ENCODE results near the gene AGXT.

The AGXT gene

GRCh38 chr2:240917684-240918257 is 49.1 kb downstream of the AGXT start:
- no peak overlapping the region for H3K27ac ChIP-seq (ENCODE audit: low read depth, low read length)

GRCh38 chr2:240918258-240919091 is 49.9 kb downstream of the AGXT start:
- no peaks in the 10 kb centered on the region for H3K9me3 ChIP-seq (ENCODE audit: control insufficient read depth in 1 of 2, low read length in 2 of 2)
- H3K27me3 ChIP-seq (ENCODE audit: control insufficient read depth in 1 of 2, insufficient read depth in 2 of 2, low read length in 2 of 2): peaks cover 0 to 6% of the 10 kb centered on the region in 2 donors
- no peaks in the 10 kb centered on the region for H3K36me3 ChIP-seq (ENCODE audit: control insufficient read depth in 1 of 2, insufficient read depth in 2 of 2, low read length in 2 of 2)
- H3K9ac ChIP-seq (ENCODE audit: low read depth in 1 of 2, low read length in 2 of 2): no peak overlapping the region
- peaks cover 0 to 8% of the 10 kb centered on the region in 2 donors for H3K4me1 ChIP-seq (ENCODE audit: control insufficient read depth in 1 of 2, insufficient read depth in 2 of 2, low read length in 2 of 2)
- H3K27ac ChIP-seq (ENCODE audit: low read depth, low read length): no peak overlapping the region
- H3K4me3 ChIP-seq (ENCODE audit: low read depth in 1 of 2, low read length in 2 of 2): no peak overlapping the region

More at GRCh38 chr2:240917684-240918257, 49.1 kb downstream of the AGXT start:
- Histone ChIP-seq H3K27me3 (ENCODE audit: control insufficient read depth in 1 of 2, insufficient read depth in 2 of 2, low read length in 2 of 2) (peaks cover 0 to 6% of the 10 kb centered on the region in 2 donors), H3K4me1 (ENCODE audit: control insufficient read depth in 1 of 2, insufficient read depth in 2 of 2, low read length in 2 of 2) (peaks cover 0 to 8% of the 10 kb centered on the region in 2 donors), H3K4me3 (ENCODE audit: low read depth in 1 of 2, low read length in 2 of 2) (no peak overlapping the region), H3K9me3 (ENCODE audit: control insufficient read depth in 1 of 2, low read length in 2 of 2) (no peaks in the 10 kb centered on the region), H3K9ac (ENCODE audit: low read depth in 1 of 2, low read length in 2 of 2) (no peak overlapping the region), H3K36me3 (ENCODE audit: control insufficient read depth in 1 of 2, insufficient read depth in 2 of 2, low read length in 2 of 2) (no peaks in the 10 kb centered on the region)

- peaks cover 0 to 6% of the 10 kb centered on the region in 2 donors for H3K27me3 ChIP-seq (ENCODE audit: control insufficient read depth in 1 of 2, insufficient read depth in 2 of 2, low read length in 2 of 2)
Measured at GRCh38 chr2:240919161-240919781, 50.6 kb downstream of the AGXT start.

GRCh38 chr2:240919786-240920782 is 51.5 kb downstream of the AGXT start:
- Histone ChIP-seq H3K27me3 (ENCODE audit: control insufficient read depth in 1 of 2, insufficient read depth in 2 of 2, low read length in 2 of 2) (peaks cover 0 to 3% of the 10 kb centered on the region in 2 donors), H3K4me3 (ENCODE audit: low read depth in 1 of 2, low read length in 2 of 2) (no peak overlapping the region), H3K9ac (ENCODE audit: low read depth in 1 of 2, low read length in 2 of 2) (no peak overlapping the region), H3K4me1 (ENCODE audit: control insufficient read depth in 1 of 2, insufficient read depth in 2 of 2, low read length in 2 of 2) (peaks cover 0 to 8% of the 10 kb centered on the region in 2 donors), H3K27ac (ENCODE audit: low read depth, low read length) (no peak overlapping the region), H3K36me3 (ENCODE audit: control insufficient read depth in 1 of 2, insufficient read depth in 2 of 2, low read length in 2 of 2) (no peaks in the 10 kb centered on the region), H3K9me3 (ENCODE audit: control insufficient read depth in 1 of 2, low read length in 2 of 2) (no peaks in the 10 kb centered on the region)

More at GRCh38 chr2:240919161-240919781, 50.6 kb downstream of the AGXT start:
- Histone ChIP-seq H3K36me3 (ENCODE audit: control insufficient read depth in 1 of 2, insufficient read depth in 2 of 2, low read length in 2 of 2) (no peaks in the 10 kb centered on the region), H3K4me1 (ENCODE audit: control insufficient read depth in 1 of 2, insufficient read depth in 2 of 2, low read length in 2 of 2) (peaks cover 0 to 8% of the 10 kb centered on the region in 2 donors), H3K4me3 (ENCODE audit: low read depth in 1 of 2, low read length in 2 of 2) (no peak overlapping the region), H3K9ac (ENCODE audit: low read depth in 1 of 2, low read length in 2 of 2) (no peak overlapping the region), H3K9me3 (ENCODE audit: control insufficient read depth in 1 of 2, low read length in 2 of 2) (no peaks in the 10 kb centered on the region), H3K27ac (ENCODE audit: low read depth, low read length) (no peak overlapping the region)

- no peaks in the 10 kb centered on the region for H3K27me3 ChIP-seq (ENCODE audit: control insufficient read depth in 1 of 2, insufficient read depth in 2 of 2, low read length in 2 of 2)
- H3K4me3 ChIP-seq (ENCODE audit: low read depth in 1 of 2, low read length in 2 of 2): no peak overlapping the region
- no peak overlapping the region for H3K27ac ChIP-seq (ENCODE audit: low read depth, low read length)
- H3K9me3 ChIP-seq (ENCODE audit: control insufficient read depth in 1 of 2, low read length in 2 of 2): no peaks in the 10 kb centered on the region
- H3K9ac ChIP-seq (ENCODE audit: low read depth in 1 of 2, low read length in 2 of 2): no peak overlapping the region
- peaks cover 0 to 8% of the 10 kb centered on the region in 2 donors for H3K4me1 ChIP-seq (ENCODE audit: control insufficient read depth in 1 of 2, insufficient read depth in 2 of 2, low read length in 2 of 2)
- H3K36me3 ChIP-seq (ENCODE audit: control insufficient read depth in 1 of 2, insufficient read depth in 2 of 2, low read length in 2 of 2): no peaks in the 10 kb centered on the region
Measured at GRCh38 chr2:240920783-240921231, 52.2 kb downstream of the AGXT start.

GRCh38 chr2:240921311-240921994 is 52.8 kb downstream of the AGXT start:
- Histone ChIP-seq H3K36me3 (ENCODE audit: control insufficient read depth in 1 of 2, insufficient read depth in 2 of 2, low read length in 2 of 2) (no peaks in the 10 kb centered on the region), H3K27ac (ENCODE audit: low read depth, low read length) (no peak overlapping the region), H3K9ac (ENCODE audit: low read depth in 1 of 2, low read length in 2 of 2) (no peak overlapping the region)

GRCh38 chr2:240921995-240922244 is 53.3 kb downstream of the AGXT start:
- Histone ChIP-seq H3K9me3 (ENCODE audit: control insufficient read depth in 1 of 2, low read length in 2 of 2) (no peaks in the 10 kb centered on the region), H3K4me1 (ENCODE audit: control insufficient read depth in 1 of 2, insufficient read depth in 2 of 2, low read length in 2 of 2) (peaks cover 0 to 5% of the 10 kb centered on the region in 2 donors), H3K27ac (ENCODE audit: low read depth, low read length) (no peak overlapping the region), H3K9ac (ENCODE audit: low read depth in 1 of 2, low read length in 2 of 2) (no peak overlapping the region), H3K4me3 (ENCODE audit: low read depth in 1 of 2, low read length in 2 of 2) (no peak overlapping the region), H3K36me3 (ENCODE audit: control insufficient read depth in 1 of 2, insufficient read depth in 2 of 2, low read length in 2 of 2) (no peaks in the 10 kb centered on the region), H3K27me3 (ENCODE audit: control insufficient read depth in 1 of 2, insufficient read depth in 2 of 2, low read length in 2 of 2) (no peaks in the 10 kb centered on the region)

More at GRCh38 chr2:240921311-240921994, 52.8 kb downstream of the AGXT start:
- H3K4me3 ChIP-seq (ENCODE audit: low read depth in 1 of 2, low read length in 2 of 2): no peak overlapping the region
- H3K9me3 ChIP-seq (ENCODE audit: control insufficient read depth in 1 of 2, low read length in 2 of 2): no peaks in the 10 kb centered on the region
- H3K4me1 ChIP-seq (ENCODE audit: control insufficient read depth in 1 of 2, insufficient read depth in 2 of 2, low read length in 2 of 2): peaks cover 0 to 8% of the 10 kb centered on the region in 2 donors
- H3K27me3 ChIP-seq (ENCODE audit: control insufficient read depth in 1 of 2, insufficient read depth in 2 of 2, low read length in 2 of 2): no peaks in the 10 kb centered on the region

GRCh38 chr2:240922245-240922981 is 53.8 kb downstream of the AGXT start:
- no peak overlapping the region for H3K27ac ChIP-seq (ENCODE audit: low read depth, low read length)
- no peaks in the 10 kb centered on the region for H3K36me3 ChIP-seq (ENCODE audit: control insufficient read depth in 1 of 2, insufficient read depth in 2 of 2, low read length in 2 of 2)
- H3K4me1 ChIP-seq (ENCODE audit: control insufficient read depth in 1 of 2, insufficient read depth in 2 of 2, low read length in 2 of 2): peaks cover 0 to 2% of the 10 kb centered on the region in 2 donors
- no peak overlapping the region for H3K9ac ChIP-seq (ENCODE audit: low read depth in 1 of 2, low read length in 2 of 2)
- H3K4me3 ChIP-seq (ENCODE audit: low read depth in 1 of 2, low read length in 2 of 2): no peak overlapping the region
- no peaks in the 10 kb centered on the region for H3K9me3 ChIP-seq (ENCODE audit: control insufficient read depth in 1 of 2, low read length in 2 of 2)
- H3K27me3 ChIP-seq (ENCODE audit: control insufficient read depth in 1 of 2, insufficient read depth in 2 of 2, low read length in 2 of 2): no peaks in the 10 kb centered on the region
